GM12878 (cell line): ENCODE results near the gene MARCHF9. TPM values are rescaled to one million over a fixed set of nuclear protein-coding genes. Genes with fewer than 3 reads are reported as not detected.
A peak's percentile ranks its signal among the peaks of the same experiment; 100 is the strongest.

ENCODE experiments used
- BRCA1 ChIP-seq: IDR thresholded peaks from 2 replicates; pipeline ENCODE4 v1.6.1; 2011; ENCODE audit warnings: low read depth, low read length, improper control_type of control experiment
- CBFB ChIP-seq: IDR thresholded peaks from 2 replicates; pipeline ENCODE4 v1.6.1; 2016; ENCODE audit warnings: antibody characterized with exemption, low read depth
- CREM ChIP-seq: IDR thresholded peaks from 2 replicates; pipeline ENCODE4 v1.6.1; 2014; ENCODE audit warnings: antibody characterized with exemption, low read depth
- JUNB ChIP-seq: IDR thresholded peaks from 2 replicates; pipeline ENCODE4 v1.6.1; 2016; ENCODE audit warnings: antibody characterized with exemption, mild to moderate bottlenecking
- NFIC ChIP-seq: IDR thresholded peaks from 2 replicates; pipeline ENCODE4 v1.6.1; 2012; ENCODE audit warnings: low read depth, mild to moderate bottlenecking, inconsistent platforms, low read length, moderate library complexity
- PML ChIP-seq: IDR thresholded peaks from 2 replicates; pipeline ENCODE4 v1.6.1; 2012; ENCODE audit warnings: low read length, inconsistent platforms
- polyA plus RNA-seq, 11 experiments: library from polyadenylated mRNA; depleted of rRNA in 4 of 11; unstranded in 6 of 11; stranded (reverse) in 5 of 11; fragments of >200 nt; fragmentation: Nextera tagmentation in 4 of 11; fragmentation: Illumina TruSeq in 1 of 11; extraction: Ambion mirVana in 4 of 11; extraction: Trizol in 1 of 11; gene quantifications; 1 replicate in 1 of 11; 2 replicates in 10 of 11; pipeline versions ENCODE4 v1.2.1 to v1.2.3, GENCODE V29; 2011 to 2016; ENCODE audit warnings: inconsistent platforms in 2 of 11, missing spikeins in 2 of 11, low read depth in 1 of 11
- total RNA-seq, 4 experiments: library from RNA; depleted of rRNA in 3 of 4; stranded (reverse); fragments of >200 nt in 3 of 4; fragmentation: Illumina TruSeq in 1 of 4; extraction: Trizol in 1 of 4; gene quantifications; 2 replicates each; pipeline versions ENCODE4 v1.2.1 to v1.2.3, GENCODE V29; 2013 to 2021
- TF ChIP-seq, protein P1 (sequence below): IDR thresholded peaks from 2 replicates; pipeline ENCODE4 v1.6.1; 2011; ENCODE audit warnings: borderline replicate concordance, low read depth, mild to moderate bottlenecking, moderate library complexity, low read length; ENCODE audit not compliant: insufficient read depth, poor library complexity, severe bottlenecking
- TF ChIP-seq, protein P2 (sequence below): fragments of 450-650 bp; IDR thresholded peaks from 2 replicates; pipeline ENCODE4 v1.6.1; 2017; ENCODE audit warnings: borderline replicate concordance
- TF ChIP-seq, protein P3 (sequence below): fragments of 450-650 bp; IDR thresholded peaks from 2 replicates; pipeline ENCODE4 v1.6.1; 2017; ENCODE audit warnings: antibody characterized with exemption, mild to moderate bottlenecking, moderate library complexity

MARCHF9 gene
- total and polyA plus RNA-seq, 10 of the 15 experiments (the other 5 are each of a cell fraction or from before 2014, with no cell fraction given) = 2.4 to 29.3 (median 13.0) TPM

DNA sequence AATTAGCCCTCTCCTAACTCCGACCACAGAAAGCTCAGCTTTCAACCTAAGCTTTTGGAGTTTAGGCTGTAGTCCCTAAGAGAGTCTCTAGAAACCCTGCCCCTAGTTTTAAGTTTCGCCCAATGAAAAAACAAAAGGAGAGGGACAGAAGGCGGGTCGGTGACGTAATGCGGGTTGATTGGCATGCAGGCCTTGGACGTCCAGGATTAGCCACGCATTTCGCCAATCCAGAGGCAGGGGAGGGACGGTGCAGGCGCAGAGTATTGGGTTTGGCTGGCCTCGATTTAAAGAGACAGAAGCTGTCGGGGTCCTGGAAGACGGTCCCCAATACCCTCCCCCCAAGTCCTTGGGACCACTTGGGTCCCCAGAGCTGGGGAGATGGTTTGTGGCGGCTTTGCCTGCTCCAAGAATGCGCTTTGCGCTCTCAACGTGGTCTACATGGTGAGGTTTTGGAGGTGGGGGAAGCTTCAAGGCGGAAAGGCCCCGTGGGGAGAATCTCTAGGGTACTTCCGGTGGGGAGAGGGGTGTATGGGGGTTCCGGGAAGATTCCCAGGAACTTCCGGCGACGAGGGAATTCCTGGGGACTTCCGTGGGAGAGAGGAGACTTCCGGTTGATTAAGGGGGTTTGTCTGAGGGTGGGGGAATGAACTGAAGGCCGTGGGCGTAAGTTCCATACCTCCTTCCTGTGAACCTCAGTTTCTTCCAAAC, 10.0 kb upstream of the MARCHF9 start, which contains the start of gene TSPAN31 (continued):
- TF ChIP-seq, protein P1, sequence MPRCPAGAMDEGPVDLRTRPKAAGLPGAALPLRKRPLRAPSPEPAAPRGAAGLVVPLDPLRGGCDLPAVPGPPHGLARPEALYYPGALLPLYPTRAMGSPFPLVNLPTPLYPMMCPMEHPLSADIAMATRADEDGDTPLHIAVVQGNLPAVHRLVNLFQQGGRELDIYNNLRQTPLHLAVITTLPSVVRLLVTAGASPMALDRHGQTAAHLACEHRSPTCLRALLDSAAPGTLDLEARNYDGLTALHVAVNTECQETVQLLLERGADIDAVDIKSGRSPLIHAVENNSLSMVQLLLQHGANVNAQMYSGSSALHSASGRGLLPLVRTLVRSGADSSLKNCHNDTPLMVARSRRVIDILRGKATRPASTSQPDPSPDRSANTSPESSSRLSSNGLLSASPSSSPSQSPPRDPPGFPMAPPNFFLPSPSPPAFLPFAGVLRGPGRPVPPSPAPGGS = peak; percentile 69
- TF ChIP-seq PML = peak; percentile 49; the same call in 1 of the 2 replicates
- peak; percentile 83 for TF ChIP-seq JUNB
- TF ChIP-seq, protein P2, sequence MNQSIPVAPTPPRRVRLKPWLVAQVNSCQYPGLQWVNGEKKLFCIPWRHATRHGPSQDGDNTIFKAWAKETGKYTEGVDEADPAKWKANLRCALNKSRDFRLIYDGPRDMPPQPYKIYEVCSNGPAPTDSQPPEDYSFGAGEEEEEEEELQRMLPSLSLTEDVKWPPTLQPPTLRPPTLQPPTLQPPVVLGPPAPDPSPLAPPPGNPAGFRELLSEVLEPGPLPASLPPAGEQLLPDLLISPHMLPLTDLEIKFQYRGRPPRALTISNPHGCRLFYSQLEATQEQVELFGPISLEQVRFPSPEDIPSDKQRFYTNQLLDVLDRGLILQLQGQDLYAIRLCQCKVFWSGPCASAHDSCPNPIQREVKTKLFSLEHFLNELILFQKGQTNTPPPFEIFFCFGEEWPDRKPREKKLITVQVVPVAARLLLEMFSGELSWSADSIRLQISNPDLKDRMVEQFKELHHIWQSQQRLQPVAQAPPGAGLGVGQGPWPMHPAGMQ = no peak
- TF ChIP-seq CREM = peak; percentile 75
- TF ChIP-seq CBFB = peak; percentile 58
- TF ChIP-seq NFIC = peak; percentile 47; the same call in 1 of the 2 replicates
- no peak for TF ChIP-seq BRCA1
- TF ChIP-seq, protein P3, sequence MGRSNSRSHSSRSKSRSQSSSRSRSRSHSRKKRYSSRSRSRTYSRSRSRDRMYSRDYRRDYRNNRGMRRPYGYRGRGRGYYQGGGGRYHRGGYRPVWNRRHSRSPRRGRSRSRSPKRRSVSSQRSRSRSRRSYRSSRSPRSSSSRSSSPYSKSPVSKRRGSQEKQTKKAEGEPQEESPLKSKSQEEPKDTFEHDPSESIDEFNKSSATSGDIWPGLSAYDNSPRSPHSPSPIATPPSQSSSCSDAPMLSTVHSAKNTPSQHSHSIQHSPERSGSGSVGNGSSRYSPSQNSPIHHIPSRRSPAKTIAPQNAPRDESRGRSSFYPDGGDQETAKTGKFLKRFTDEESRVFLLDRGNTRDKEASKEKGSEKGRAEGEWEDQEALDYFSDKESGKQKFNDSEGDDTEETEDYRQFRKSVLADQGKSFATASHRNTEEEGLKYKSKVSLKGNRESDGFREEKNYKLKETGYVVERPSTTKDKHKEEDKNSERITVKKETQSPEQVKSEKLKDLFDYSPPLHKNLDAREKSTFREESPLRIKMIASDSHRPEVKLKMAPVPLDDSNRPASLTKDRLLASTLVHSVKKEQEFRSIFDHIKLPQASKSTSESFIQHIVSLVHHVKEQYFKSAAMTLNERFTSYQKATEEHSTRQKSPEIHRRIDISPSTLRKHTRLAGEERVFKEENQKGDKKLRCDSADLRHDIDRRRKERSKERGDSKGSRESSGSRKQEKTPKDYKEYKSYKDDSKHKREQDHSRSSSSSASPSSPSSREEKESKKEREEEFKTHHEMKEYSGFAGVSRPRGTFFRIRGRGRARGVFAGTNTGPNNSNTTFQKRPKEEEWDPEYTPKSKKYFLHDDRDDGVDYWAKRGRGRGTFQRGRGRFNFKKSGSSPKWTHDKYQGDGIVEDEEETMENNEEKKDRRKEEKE = no peak
